ENCODE results near the gene PPP1R1C. TPM values are rescaled to one million over a fixed set of nuclear protein-coding genes. Genes with fewer than 3 reads are reported as not detected.

PPP1R1C gene
- total RNA-seq, 1 donor from 2014 or later, result 0.50 TPM

- Histone ChIP-seq H3K9me3 (ENCODE audit: insufficient read depth, low read depth, low read length) (no peaks in the 10 kb centered on the region), H3K27me3 (ENCODE audit: insufficient read depth, low read length) (no peaks in the 10 kb centered on the region), H3K79me2 (ENCODE audit: insufficient read depth, low read length) (no peaks in the 10 kb centered on the region), H3K4me1 (ENCODE audit: insufficient read depth, low read length) (no peaks in the 10 kb centered on the region), H3K27ac (ENCODE audit: low read depth, low read length) (no peak overlapping the region), H3K4me3 (ENCODE audit: insufficient read depth, low read depth, low read length) (no peak overlapping the region), H4K20me1 (ENCODE audit: insufficient read depth, low read length) (no peaks in the 10 kb centered on the region), H3K4me2 (ENCODE audit: low read length) (no peak overlapping the region), H3K36me3 (ENCODE audit: insufficient read depth, low read length) (no peaks in the 10 kb centered on the region), H3K9ac (ENCODE audit: low read length) (no peak overlapping the region), H2AFZ (ENCODE audit: low read depth, low read length) (no peak overlapping the region)
- no peak overlapping the region for H3K27ac Mint-ChIP-seq (ENCODE audit: unreplicated experiment)
- no peaks in the 10 kb centered on the region for H3K27me3 Mint-ChIP-seq (ENCODE audit: low read depth, unreplicated experiment)
- H3K4me3 Mint-ChIP-seq (ENCODE audit: unreplicated experiment), result no peak overlapping the region
- FAIRE-seq (no peak), DNase-seq (ENCODE audit: low read depth) (no peak)
- peaks cover 2% of the 10 kb centered on the region for H3K9me3 Mint-ChIP-seq (ENCODE audit: unreplicated experiment)
- TF ChIP-seq CTCF (IDR thresholded peaks at IDR 0.05; ENCODE audit: insufficient read depth, low read depth, low read length) (no peak), EZH2 (IDR thresholded peaks at IDR 0.05; ENCODE audit: insufficient read depth, low read length) (no peak)
- H3K36me3 Mint-ChIP-seq (ENCODE audit: low read depth, unreplicated experiment), result no peaks in the 10 kb centered on the region
- peaks cover 2% of the 10 kb centered on the region for H3K4me1 Mint-ChIP-seq (ENCODE audit: low read depth, unreplicated experiment)
Measured at GRCh38 chr2:182098648-182099047, 113.0 kb downstream of the PPP1R1C start.

- Mint-ChIP-seq H3K27ac (ENCODE audit: unreplicated experiment) (no peak overlapping the region), H3K36me3 (ENCODE audit: low read depth, unreplicated experiment) (no peaks in the 10 kb centered on the region), H3K4me1 (ENCODE audit: low read depth, unreplicated experiment) (peaks cover 2% of the 10 kb centered on the region), H3K4me3 (ENCODE audit: unreplicated experiment) (no peak overlapping the region), H3K27me3 (ENCODE audit: low read depth, unreplicated experiment) (no peaks in the 10 kb centered on the region), H3K9me3 (ENCODE audit: unreplicated experiment) (peaks cover 3% of the 10 kb centered on the region)
- Histone ChIP-seq H3K4me3 (ENCODE audit: insufficient read depth, low read depth, low read length) (no peak overlapping the region), H3K9me3 (ENCODE audit: insufficient read depth, low read depth, low read length) (no peaks in the 10 kb centered on the region), H3K79me2 (ENCODE audit: insufficient read depth, low read length) (no peaks in the 10 kb centered on the region), H3K27ac (ENCODE audit: low read depth, low read length) (no peak overlapping the region), H3K4me2 (ENCODE audit: low read length) (no peak overlapping the region), H3K4me1 (ENCODE audit: insufficient read depth, low read length) (no peaks in the 10 kb centered on the region), H4K20me1 (ENCODE audit: insufficient read depth, low read length) (no peaks in the 10 kb centered on the region), H3K36me3 (ENCODE audit: insufficient read depth, low read length) (no peaks in the 10 kb centered on the region), H3K27me3 (ENCODE audit: insufficient read depth, low read length) (no peaks in the 10 kb centered on the region), H3K9ac (ENCODE audit: low read length) (no peak overlapping the region), H2AFZ (ENCODE audit: low read depth, low read length) (no peak overlapping the region)
- DNase-seq (ENCODE audit: low read depth), result no peak
- FAIRE-seq, result no peak
- peak; percentile 15 for TF ChIP-seq CTCF (IDR thresholded peaks at IDR 0.05; ENCODE audit: insufficient read depth, low read depth, low read length)
- TF ChIP-seq EZH2 (IDR thresholded peaks at IDR 0.05; ENCODE audit: insufficient read depth, low read length), result no peak
Measured at GRCh38 chr2:182101263-182101662, 115.6 kb downstream of the PPP1R1C start.

GRCh38 chr2:182103526-182103925, 117.9 kb downstream of the PPP1R1C start:
- Histone ChIP-seq H3K4me2 (ENCODE audit: low read length) (no peak overlapping the region), H4K20me1 (ENCODE audit: insufficient read depth, low read length) (no peaks in the 10 kb centered on the region), H3K27me3 (ENCODE audit: insufficient read depth, low read length) (no peaks in the 10 kb centered on the region), H3K9me3 (ENCODE audit: insufficient read depth, low read depth, low read length) (no peaks in the 10 kb centered on the region), H3K4me3 (ENCODE audit: insufficient read depth, low read depth, low read length) (no peak overlapping the region), H3K9ac (ENCODE audit: low read length) (no peak overlapping the region), H2AFZ (ENCODE audit: low read depth, low read length) (no peak overlapping the region), H3K27ac (ENCODE audit: low read depth, low read length) (no peak overlapping the region), H3K4me1 (ENCODE audit: insufficient read depth, low read length) (no peaks in the 10 kb centered on the region), H3K79me2 (ENCODE audit: insufficient read depth, low read length) (no peaks in the 10 kb centered on the region), H3K36me3 (ENCODE audit: insufficient read depth, low read length) (no peaks in the 10 kb centered on the region)
- TF ChIP-seq CTCF (IDR thresholded peaks at IDR 0.05; ENCODE audit: insufficient read depth, low read depth, low read length), result no peak
- TF ChIP-seq EZH2 (IDR thresholded peaks at IDR 0.05; ENCODE audit: insufficient read depth, low read length), result no peak
- Mint-ChIP-seq H3K4me3 (ENCODE audit: unreplicated experiment) (no peak overlapping the region), H3K36me3 (ENCODE audit: low read depth, unreplicated experiment) (no peaks in the 10 kb centered on the region), H3K4me1 (ENCODE audit: low read depth, unreplicated experiment) (peaks cover 2% of the 10 kb centered on the region), H3K27me3 (ENCODE audit: low read depth, unreplicated experiment) (no peaks in the 10 kb centered on the region), H3K27ac (ENCODE audit: unreplicated experiment) (no peak overlapping the region), H3K9me3 (ENCODE audit: unreplicated experiment) (peaks cover 3% of the 10 kb centered on the region)
- FAIRE-seq (no peak), DNase-seq (ENCODE audit: low read depth) (no peak)
